ENCODE data around the gene RABL6.

DNA sequence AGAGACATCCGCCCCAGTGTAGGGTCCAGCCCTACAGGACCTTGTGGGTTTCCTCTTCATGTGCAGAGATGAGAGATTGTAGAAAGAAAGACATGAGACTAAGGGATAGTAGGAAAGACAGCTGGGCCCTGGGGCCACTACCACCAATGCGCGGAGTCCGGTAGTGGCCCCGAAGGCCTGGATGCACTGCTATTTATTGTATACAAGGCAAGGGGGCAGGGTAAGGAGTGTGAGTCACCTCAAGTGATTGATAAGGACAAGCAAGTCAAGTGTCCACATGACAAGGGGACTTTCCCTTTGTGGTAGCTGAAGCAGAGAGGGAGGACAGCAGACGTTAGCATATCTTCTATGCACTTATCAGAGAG, 22.8 kb upstream of the RABL6 start:
- TF ChIP-seq, protein P1, sequence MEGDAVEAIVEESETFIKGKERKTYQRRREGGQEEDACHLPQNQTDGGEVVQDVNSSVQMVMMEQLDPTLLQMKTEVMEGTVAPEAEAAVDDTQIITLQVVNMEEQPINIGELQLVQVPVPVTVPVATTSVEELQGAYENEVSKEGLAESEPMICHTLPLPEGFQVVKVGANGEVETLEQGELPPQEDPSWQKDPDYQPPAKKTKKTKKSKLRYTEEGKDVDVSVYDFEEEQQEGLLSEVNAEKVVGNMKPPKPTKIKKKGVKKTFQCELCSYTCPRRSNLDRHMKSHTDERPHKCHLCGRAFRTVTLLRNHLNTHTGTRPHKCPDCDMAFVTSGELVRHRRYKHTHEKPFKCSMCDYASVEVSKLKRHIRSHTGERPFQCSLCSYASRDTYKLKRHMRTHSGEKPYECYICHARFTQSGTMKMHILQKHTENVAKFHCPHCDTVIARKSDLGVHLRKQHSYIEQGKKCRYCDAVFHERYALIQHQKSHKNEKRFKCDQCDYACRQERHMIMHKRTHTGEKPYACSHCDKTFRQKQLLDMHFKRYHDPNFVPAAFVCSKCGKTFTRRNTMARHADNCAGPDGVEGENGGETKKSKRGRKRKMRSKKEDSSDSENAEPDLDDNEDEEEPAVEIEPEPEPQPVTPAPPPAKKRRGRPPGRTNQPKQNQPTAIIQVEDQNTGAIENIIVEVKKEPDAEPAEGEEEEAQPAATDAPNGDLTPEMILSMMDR (IDR thresholded peaks at IDR 0.05), result no peak
- no peak for TF ChIP-seq POLR2A (IDR thresholded peaks at IDR 0.05)

All from esophagus squamous epithelium (tissue), 4 donors.